ENCODE results near the gene ZBTB34. TPM values are rescaled to one million over a fixed set of nuclear protein-coding genes. Genes with fewer than 3 reads are reported as not detected.

ZBTB34 gene
- total RNA-seq, 1 experiment from 2014 or later: 15.8 TPM

DNA sequence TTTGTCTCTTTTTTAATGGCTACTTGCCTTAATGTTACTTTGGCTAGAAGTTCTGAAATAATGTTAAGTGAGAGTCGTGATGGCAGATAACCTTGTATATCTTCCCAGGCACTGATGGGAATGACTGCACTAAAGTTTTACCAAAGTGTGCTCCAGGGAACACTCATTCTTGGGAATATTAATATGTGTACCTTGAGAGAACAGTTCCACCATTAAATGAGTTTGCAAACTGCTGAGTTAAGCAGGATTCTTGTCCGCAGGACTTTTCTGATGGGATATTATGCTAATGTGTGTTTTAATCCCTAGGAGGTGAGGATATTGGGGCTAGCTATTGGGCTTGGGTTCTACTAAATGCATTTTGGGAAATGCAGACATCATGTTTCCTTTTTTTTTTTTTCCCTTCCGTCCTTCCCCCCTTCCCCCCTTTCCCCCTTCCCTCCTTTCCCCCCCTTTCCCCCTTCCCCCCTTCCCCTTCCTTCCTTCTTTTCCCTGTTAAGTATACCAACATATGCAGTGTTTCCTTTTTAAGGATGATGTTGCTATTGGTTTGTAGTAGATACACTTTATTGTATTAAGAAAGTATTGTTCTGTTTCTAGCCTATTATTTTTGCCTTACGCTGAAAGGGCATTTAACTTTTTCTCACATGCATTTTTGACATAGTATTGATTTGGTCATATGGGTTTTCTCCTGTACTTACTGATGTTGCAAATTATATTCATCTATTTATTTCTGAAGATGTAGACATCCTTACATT, 15.5 kb downstream of the ZBTB34 start:
- WGBS (ENCODE audit: extremely low coverage, insufficient read length, low lambda C conversion rate): no CpG with 5 or more reads among the region's 4 CpGs
- no peaks in the 10 kb centered on the region for H3K4me1 ChIP-seq (ENCODE audit: insufficient read depth, low read length)
- TF ChIP-seq, protein P1, sequence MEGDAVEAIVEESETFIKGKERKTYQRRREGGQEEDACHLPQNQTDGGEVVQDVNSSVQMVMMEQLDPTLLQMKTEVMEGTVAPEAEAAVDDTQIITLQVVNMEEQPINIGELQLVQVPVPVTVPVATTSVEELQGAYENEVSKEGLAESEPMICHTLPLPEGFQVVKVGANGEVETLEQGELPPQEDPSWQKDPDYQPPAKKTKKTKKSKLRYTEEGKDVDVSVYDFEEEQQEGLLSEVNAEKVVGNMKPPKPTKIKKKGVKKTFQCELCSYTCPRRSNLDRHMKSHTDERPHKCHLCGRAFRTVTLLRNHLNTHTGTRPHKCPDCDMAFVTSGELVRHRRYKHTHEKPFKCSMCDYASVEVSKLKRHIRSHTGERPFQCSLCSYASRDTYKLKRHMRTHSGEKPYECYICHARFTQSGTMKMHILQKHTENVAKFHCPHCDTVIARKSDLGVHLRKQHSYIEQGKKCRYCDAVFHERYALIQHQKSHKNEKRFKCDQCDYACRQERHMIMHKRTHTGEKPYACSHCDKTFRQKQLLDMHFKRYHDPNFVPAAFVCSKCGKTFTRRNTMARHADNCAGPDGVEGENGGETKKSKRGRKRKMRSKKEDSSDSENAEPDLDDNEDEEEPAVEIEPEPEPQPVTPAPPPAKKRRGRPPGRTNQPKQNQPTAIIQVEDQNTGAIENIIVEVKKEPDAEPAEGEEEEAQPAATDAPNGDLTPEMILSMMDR (conservative IDR thresholded peaks at IDR 0.05): no peak
- H3K4me2 ChIP-seq (ENCODE audit: insufficient read depth, insufficient read length, low read length): no peak overlapping the region
- peaks cover 9% of the 10 kb centered on the region in 2 experiments for H3K9me3 Mint-ChIP-seq
- H2BK15ac ChIP-seq (ENCODE audit: low read depth, low read length): no peak overlapping the region
- H2BK120ac ChIP-seq (ENCODE audit: low read depth, low read length, poor library complexity, severe bottlenecking): no peak overlapping the region
- no peak overlapping the region; a peak in 1 of 7 replicates for H3K27ac Mint-ChIP-seq
- H2BK20ac ChIP-seq (ENCODE audit: low read depth, low read length, poor library complexity, severe bottlenecking): no peak overlapping the region
- DNase-seq: no peak
- H3K79me1 ChIP-seq (ENCODE audit: insufficient read depth, low read depth, low read length, poor library complexity, severe bottlenecking): peaks cover 6% of the 10 kb centered on the region
- no peaks in the 10 kb centered on the region for H3K27me3 ChIP-seq (ENCODE audit: insufficient read depth, low read length)
- H2BK5ac ChIP-seq (ENCODE audit: insufficient read length, low read length): no peak overlapping the region
- H2BK12ac ChIP-seq (ENCODE audit: insufficient read length, low read depth, low read length): no peak overlapping the region
- no peak overlapping the region for H4K8ac ChIP-seq (replicated peaks; ENCODE audit: insufficient read length, low read depth, low read length)
- no peaks in the 10 kb centered on the region; the same call in 1 of the 2 replicates for H3K27me3 Mint-ChIP-seq (ENCODE audit: low read depth)
- no peak overlapping the region for H3K18ac ChIP-seq (ENCODE audit: insufficient read length, low read depth, low read length)
- H4K20me1 ChIP-seq (ENCODE audit: control insufficient read depth, insufficient read depth, insufficient read length): no peaks in the 10 kb centered on the region
- no peak overlapping the region for H3K23ac ChIP-seq (ENCODE audit: insufficient read length, low read depth, low read length)
- H4K91ac ChIP-seq (ENCODE audit: insufficient read length, low read depth, low read length): no peak overlapping the region
- H3K14ac ChIP-seq (ENCODE audit: insufficient read depth, low read length): no peak overlapping the region
- H2AK5ac ChIP-seq (ENCODE audit: insufficient read length, low read length): no peak overlapping the region
- no peaks in the 10 kb centered on the region for H3K9me3 ChIP-seq (ENCODE audit: control insufficient read depth, low read depth, low read length)
- H3K9ac ChIP-seq (ENCODE audit: extremely low read depth, insufficient read length, low read length): no peak overlapping the region
- no peak overlapping the region for H2AFZ ChIP-seq (ENCODE audit: low read length)
- H3K4me3 Mint-ChIP-seq: no peak overlapping the region
- no peaks in the 10 kb centered on the region for H3K4me1 Mint-ChIP-seq
- H3K23me2 ChIP-seq (ENCODE audit: insufficient read length, low read depth, low read length, poor library complexity, severe bottlenecking): no peaks in the 10 kb centered on the region
- peaks cover 17 to 21% (median 20%) of the 10 kb centered on the region in 3 experiments for H3K36me3 Mint-ChIP-seq (ENCODE audit: insufficient read depth in 1 of 3, low read depth in 3 of 3)
- H3K79me2 ChIP-seq (ENCODE audit: insufficient read depth, low read length): no peaks in the 10 kb centered on the region
- no peak overlapping the region for H3T11ph ChIP-seq (ENCODE audit: low read length)
- H4K5ac ChIP-seq (ENCODE audit: insufficient read length, low read depth, low read length): no peak overlapping the region
- no peak overlapping the region for H3K56ac ChIP-seq (ENCODE audit: insufficient read length, low read depth, low read length)
- no peak overlapping the region for H3K4ac ChIP-seq (ENCODE audit: low read depth, low read length)
- no peak overlapping the region for H3K27ac ChIP-seq (ENCODE audit: insufficient read length, low read depth, low read length)
